ENCODE results near the gene LPIN1. TPM values are rescaled to one million over a fixed set of nuclear protein-coding genes. Genes with fewer than 3 reads are reported as not detected.
A peak's percentile ranks its signal among the peaks of the same experiment; 100 is the strongest.
"Not testable (repeated sequence)": the region's sequence is repeated elsewhere in the genome, so short reads cannot be mapped to it uniquely, and the experiment has no call there.

The LPIN1 gene
- total RNA-seq, 2 donors from 2014 or later: 86.7 to 99.8 TPM

DNA sequence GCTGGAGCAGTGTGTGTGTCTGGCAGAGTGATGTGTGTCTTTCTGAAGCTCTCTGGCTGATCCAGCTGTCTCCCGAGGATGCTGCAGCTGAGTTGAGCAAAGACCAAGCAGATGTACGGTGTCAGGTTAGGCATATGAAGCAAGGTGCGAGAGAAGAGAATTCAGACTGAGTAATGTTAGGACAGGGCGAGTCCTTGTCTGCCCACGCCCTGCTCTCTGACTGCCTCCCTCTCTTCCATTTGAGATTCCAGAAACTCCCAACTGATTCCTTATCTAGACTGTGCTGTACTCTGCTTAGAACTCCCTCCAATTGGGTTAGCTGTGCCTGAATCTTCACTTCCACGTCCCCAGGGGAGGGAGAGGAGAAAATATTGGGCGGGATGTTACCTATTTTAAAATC lies 25.7 kb upstream of the LPIN1 start:
- peaks cover 83% of the 10 kb centered on the region for H3K27me3 Mint-ChIP-seq
- peaks cover 9% of the 10 kb centered on the region for H3K4me1 Mint-ChIP-seq
- H3K36me3 Mint-ChIP-seq (ENCODE audit: low read depth): peaks cover 4% of the 10 kb centered on the region
- no peaks in the 10 kb centered on the region for H3K9me3 ChIP-seq (ENCODE audit: control insufficient read depth, low read length, poor library complexity, severe bottlenecking)
- no peak for DNase-seq
- H3K4me3 Mint-ChIP-seq: no peak overlapping the region
- no peak for ATAC-seq
- H3K27ac Mint-ChIP-seq: no peak overlapping the region

DNA sequence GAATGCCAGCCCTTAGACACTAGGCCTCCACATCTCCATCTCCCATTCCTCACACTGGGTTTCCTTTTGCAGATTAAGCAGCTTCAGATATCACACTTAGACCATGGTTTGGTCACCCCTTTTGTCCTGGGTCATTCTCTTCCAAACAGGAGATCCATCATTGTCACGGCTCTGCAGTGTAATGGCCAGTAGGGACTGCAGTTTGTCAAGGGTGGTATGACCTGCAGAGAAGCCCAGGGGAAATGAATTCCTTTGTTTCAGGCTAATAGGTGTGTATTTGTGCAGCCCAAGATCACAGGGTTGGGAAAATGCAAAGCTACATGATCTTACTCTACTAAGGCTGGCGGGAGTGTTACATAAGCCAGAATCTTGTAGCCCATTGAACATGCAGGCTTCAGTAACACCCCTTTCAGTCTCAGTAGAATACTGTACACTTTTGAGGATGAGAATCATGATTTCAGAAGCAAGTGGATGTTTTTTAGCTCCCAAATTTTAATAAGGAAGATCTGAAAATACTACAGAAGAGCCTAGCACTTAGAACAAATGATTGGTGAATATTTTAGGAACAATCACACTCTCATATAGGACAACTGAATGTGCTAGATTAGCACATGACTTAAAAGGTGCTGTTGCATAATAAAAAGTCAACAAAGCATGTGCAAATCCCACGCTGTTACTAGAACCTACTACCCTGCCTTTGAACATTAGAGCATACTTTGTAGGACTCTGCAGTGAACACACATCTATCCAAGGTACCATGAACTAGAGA lies 24.0 kb upstream of the LPIN1 start:
- no peak for DNase-seq
- H3K4me3 Mint-ChIP-seq: no peak overlapping the region
- H3K4me1 Mint-ChIP-seq: peaks cover 9% of the 10 kb centered on the region
- H3K27me3 Mint-ChIP-seq: peaks cover 85% of the 10 kb centered on the region
- H3K27ac Mint-ChIP-seq: no peak overlapping the region
- H3K36me3 Mint-ChIP-seq (ENCODE audit: low read depth): peaks cover 7% of the 10 kb centered on the region
- no peaks in the 10 kb centered on the region for H3K9me3 ChIP-seq (ENCODE audit: control insufficient read depth, low read length, poor library complexity, severe bottlenecking)
- ATAC-seq: no peak

DNA sequence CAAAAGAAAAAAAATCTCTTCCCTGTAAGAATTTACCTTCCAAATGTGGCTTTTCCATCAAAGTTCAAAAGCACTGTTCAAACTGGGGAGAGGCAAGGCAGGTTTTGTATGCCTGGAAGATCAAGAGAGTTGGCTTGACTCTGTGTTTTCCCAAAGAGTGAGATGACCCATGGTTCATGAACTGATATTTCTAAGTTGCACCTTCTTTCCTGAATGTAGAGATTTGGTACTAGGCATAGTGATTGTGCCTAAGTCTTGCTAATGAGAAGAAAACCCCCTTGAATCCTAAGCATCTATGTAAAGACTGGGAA lies 23.4 kb upstream of the LPIN1 start:
- no peak overlapping the region for H3K4me3 Mint-ChIP-seq
- DNase-seq (no peak), ATAC-seq (no peak)
- H3K27me3 Mint-ChIP-seq: peaks cover 86% of the 10 kb centered on the region
- H3K36me3 Mint-ChIP-seq (ENCODE audit: low read depth): peaks cover 7% of the 10 kb centered on the region
- no peak overlapping the region for H3K27ac Mint-ChIP-seq
- no peaks in the 10 kb centered on the region for H3K9me3 ChIP-seq (ENCODE audit: control insufficient read depth, low read length, poor library complexity, severe bottlenecking)
- H3K4me1 Mint-ChIP-seq: peaks cover 9% of the 10 kb centered on the region

DNA sequence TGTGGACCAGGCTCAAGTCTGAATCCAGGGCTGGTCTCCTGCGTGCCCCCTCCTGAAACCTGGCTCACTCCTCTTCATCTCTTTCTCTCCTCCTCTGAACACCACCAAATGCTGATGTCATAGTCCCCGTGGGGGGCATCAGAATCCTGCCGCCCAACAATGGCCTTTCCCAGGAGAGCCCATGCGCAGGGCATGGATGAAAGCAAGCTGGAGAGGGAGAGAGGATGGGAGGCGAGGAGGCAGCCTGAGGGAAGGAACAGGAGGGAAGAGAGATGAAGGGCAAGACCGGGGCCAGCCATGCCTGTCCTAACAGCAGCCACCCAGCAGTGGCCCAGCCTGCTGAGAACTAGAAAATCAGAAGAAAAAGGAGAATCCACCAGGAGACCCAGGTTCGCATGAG lies 22.3 kb upstream of the LPIN1 start:
- peaks cover 7% of the 10 kb centered on the region for H3K36me3 Mint-ChIP-seq (ENCODE audit: low read depth)
- DNase-seq (no peak), ATAC-seq (no peak)
- H3K9me3 ChIP-seq (ENCODE audit: control insufficient read depth, low read length, poor library complexity, severe bottlenecking): no peaks in the 10 kb centered on the region
- H3K27me3 Mint-ChIP-seq: peaks cover 75% of the 10 kb centered on the region
- no peak overlapping the region for H3K4me3 Mint-ChIP-seq
- H3K27ac Mint-ChIP-seq: no peak overlapping the region
- H3K4me1 Mint-ChIP-seq: peaks cover 9% of the 10 kb centered on the region

DNA sequence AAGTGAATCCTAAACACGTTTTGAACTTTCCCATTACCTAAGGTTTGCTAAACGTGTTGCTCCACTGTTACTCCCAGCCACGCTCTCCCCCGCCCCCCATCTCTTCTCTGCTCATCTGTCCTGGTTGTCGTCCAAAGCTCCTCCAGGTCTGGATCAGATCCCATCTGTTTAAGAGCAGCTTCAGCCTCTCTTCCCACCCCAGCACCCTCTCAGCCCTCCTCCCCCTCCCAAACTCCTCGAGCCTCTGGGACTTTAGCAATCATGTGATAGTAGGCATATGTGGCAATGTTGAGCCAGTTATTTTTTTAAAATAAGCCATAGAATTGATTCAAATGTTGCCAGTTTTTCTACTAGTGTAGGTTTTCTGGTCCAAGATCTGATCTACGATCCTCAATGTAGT lies 20.0 kb upstream of the LPIN1 start:
- no peak for ATAC-seq
- Mint-ChIP-seq H3K27me3 (peaks cover 63% of the 10 kb centered on the region), H3K36me3 (ENCODE audit: low read depth) (peaks cover 4% of the 10 kb centered on the region), H3K4me3 (no peak overlapping the region), H3K4me1 (peaks cover 5% of the 10 kb centered on the region), H3K27ac (no peak overlapping the region)
- H3K9me3 ChIP-seq (ENCODE audit: control insufficient read depth, low read length, poor library complexity, severe bottlenecking): no peaks in the 10 kb centered on the region
- no peak for DNase-seq

DNA sequence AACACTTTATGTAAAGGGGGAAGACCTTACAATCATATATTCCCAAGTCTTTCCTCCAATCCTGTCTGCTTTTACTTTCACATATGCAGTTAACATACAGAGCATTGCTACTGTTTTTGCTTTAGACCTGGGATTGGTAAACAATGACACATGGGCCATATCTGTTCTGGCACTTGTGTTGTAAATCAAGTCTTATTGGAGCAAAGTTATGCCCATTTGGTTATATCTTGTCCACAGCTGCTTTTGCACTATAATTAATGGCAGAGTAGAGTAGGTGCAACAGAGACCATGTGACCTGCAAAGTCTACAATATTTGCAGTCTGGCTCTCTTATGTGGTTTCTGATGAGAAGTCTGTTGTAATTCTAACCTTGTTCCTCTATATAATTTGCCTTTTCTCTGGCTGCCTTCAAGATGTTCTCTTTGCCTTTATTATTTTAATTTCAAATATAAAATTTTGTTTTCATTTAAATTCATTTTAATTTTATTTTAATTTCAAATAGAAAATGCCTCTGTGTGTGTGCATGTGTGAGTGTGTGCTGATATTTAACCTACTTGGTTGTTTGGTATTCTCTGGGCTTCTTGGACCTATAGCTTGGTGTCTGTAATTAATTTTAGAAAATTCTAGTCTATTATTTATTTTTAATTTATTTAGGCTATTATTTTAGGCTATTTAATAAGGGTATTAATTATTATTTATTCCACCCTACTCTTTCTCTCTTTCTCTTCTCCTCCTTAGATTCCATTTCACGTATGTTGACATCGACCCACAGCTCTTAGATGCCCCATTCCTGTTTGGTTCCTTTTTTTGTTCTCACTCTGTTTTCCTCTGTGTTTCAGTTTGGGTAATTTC lies 16.8 kb upstream of the LPIN1 start:
- Mint-ChIP-seq H3K4me1 (peaks cover 4% of the 10 kb centered on the region), H3K4me3 (no peak overlapping the region)
- ATAC-seq: no peak

DNA sequence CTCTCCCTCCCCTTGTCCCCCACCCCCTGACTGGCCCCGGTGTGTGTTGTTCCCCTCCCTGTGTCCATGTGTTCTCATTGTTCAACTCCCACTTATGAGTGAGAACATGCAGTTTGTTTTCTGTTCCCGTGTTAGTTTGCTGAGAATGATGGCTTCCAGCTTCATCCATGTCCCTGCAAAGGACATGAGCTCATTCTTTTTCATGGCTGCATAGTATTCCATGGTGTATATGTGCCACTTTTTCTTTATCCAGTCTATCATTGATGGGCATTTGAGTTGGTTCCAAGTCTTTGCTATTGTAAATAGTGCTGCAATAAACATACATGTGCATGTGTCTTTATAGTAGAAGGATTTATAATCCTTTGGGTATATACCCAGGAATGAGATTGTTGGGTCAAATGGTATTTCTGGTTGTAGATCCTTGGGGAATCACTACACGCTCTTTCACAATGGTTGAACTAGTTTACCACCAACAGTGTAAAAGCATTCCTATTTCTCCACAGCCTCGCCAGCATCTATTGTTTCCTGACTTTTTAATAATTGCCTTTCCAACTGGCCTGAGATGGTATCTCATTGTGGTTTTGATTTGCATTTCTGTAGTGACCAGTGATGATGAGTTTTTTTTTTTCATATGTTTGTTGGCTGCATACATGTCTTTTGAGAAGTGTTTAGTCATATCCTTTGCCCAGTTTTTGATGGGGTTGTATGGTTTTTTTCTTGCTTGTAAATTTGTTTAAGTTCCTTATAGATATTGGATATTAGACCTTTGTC lies 15.0 kb upstream of the LPIN1 start:
- peaks cover 60% of the 10 kb centered on the region for H3K27me3 Mint-ChIP-seq

More for the DNA sequence above, 16.8 kb upstream of the LPIN1 start:
- peaks cover 69% of the 10 kb centered on the region for H3K27me3 Mint-ChIP-seq
- H3K9me3 ChIP-seq (ENCODE audit: control insufficient read depth, low read length, poor library complexity, severe bottlenecking): no peaks in the 10 kb centered on the region
- peaks cover 2% of the 10 kb centered on the region for H3K36me3 Mint-ChIP-seq (ENCODE audit: low read depth)
- no peak for DNase-seq
- no peak overlapping the region for H3K27ac Mint-ChIP-seq

DNA sequence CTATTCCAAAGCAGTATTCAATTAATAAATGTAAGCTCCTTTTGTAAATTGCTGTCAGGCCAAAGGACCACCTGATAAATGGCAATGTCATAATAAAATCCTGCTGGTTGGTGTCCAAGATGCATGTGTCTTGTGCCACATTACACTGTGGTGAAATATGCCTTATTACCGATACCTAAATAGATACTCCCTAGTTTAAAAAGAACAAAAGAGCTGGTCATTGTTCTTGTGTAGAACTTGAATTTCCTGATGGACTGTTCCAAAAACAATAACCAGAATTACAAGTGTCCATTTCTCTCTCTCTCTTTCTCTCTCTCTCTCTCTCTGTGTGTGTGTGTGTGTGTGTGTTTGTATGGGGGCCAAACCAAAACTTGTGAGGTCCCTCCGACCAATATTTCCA lies 13.8 kb upstream of the LPIN1 start:
- Mint-ChIP-seq H3K4me1 (peaks cover 4% of the 10 kb centered on the region), H3K36me3 (ENCODE audit: low read depth) (no peaks in the 10 kb centered on the region), H3K27me3 (peaks cover 55% of the 10 kb centered on the region), H3K27ac (no peak overlapping the region), H3K4me3 (no peak overlapping the region)
- ATAC-seq (no peak), DNase-seq (no peak)
- no peaks in the 10 kb centered on the region for H3K9me3 ChIP-seq (ENCODE audit: control insufficient read depth, low read length, poor library complexity, severe bottlenecking)

More for the DNA sequence above, 15.0 kb upstream of the LPIN1 start:
- H3K4me1 Mint-ChIP-seq; H3K9me3 ChIP-seq (ENCODE audit: control insufficient read depth, low read length, poor library complexity, severe bottlenecking); ATAC-seq; H3K36me3 Mint-ChIP-seq (ENCODE audit: low read depth); DNase-seq; H3K27ac Mint-ChIP-seq; H3K4me3 Mint-ChIP-seq: not testable (repeated sequence)

DNA sequence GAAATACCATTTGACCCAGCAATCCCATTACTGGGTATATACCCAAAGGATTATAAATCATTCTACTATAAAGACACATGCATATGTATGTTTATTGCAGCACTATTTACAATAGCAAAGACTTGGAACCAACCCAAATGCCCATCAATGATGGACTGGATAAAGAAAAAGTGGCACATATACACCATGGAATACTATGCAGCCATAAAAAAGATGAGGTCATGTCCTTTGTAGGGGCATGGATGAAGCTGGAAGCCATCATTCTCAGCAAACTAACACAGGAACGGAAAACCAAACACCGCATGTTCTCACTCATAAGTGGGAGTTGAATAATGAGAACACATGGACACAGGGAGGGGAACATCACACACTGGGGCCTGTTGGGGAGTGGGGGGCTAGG lies 8.6 kb upstream of the LPIN1 start:
- H3K27me3 Mint-ChIP-seq: peaks cover 35% of the 10 kb centered on the region
- not testable (repeated sequence) for H3K36me3 Mint-ChIP-seq (ENCODE audit: low read depth); ATAC-seq; H3K27ac Mint-ChIP-seq; H3K4me1 Mint-ChIP-seq; H3K4me3 Mint-ChIP-seq; DNase-seq; H3K9me3 ChIP-seq (ENCODE audit: control insufficient read depth, low read length, poor library complexity, severe bottlenecking)

DNA sequence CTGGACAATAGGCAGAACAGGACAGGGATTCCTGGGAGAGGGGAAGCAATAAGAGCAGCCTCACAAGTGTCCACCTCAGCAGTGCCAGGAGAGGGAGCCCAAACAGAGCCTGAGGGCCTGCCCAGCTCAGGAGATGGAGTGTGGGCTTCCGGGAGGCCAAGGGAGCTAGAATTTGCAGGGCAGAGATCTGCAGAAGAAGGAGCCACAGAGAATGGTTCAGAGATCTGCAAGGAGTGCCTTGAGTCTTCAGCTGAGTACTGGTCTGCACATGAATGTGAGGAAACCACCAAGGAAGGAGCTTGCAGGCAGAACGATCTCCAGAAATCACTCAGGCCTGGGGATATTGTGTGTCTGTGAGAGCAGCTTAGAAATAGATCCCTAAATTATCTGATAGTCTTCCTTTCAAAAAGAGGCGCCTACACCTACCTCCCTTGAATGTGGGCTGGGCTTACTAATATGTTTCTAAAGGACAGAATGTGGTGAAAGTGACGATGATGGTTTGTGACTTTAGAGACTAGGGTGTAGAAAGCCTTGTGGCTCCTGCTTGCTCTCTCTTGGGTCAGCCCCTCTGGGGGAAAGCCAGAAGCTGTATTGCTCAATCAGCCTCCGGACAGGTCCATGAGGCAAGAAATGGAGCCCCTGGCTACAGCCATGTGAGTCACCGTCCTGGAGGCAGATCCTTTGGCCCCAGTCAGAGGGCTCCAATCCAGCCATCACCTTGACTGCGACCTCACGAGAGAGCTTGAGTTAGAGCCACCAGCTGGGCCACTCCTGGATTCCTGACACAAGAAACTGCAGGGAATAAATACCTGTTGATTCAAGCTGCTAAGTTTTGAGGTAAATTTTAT lies 7.6 kb upstream of the LPIN1 start:
- Mint-ChIP-seq H3K4me3 (no peak overlapping the region), H3K27me3 (peaks cover 26% of the 10 kb centered on the region)
- peak; percentile 66 for ATAC-seq

DNA sequence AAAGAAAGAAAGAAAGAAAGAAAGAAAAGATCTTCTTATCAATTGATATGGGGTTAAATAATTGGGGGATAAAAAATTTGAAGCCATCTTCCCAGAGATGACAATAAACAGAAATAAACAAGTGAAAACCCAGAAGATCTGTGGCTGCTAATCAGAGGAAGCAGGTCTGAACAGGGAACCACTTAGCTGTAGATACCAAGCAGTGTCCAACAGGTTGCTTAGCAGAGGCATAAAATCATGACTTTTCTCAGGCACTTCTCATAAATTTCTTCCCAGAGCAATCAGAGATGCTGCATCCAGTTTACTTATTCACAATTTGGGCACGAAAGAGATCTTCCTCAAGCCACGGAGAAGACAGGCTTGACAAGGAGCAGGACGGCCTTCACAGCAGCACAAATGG lies 5.7 kb upstream of the LPIN1 start:
- no peak overlapping the region for H3K4me3 Mint-ChIP-seq
- no peaks in the 10 kb centered on the region for H3K9me3 ChIP-seq (ENCODE audit: control insufficient read depth, low read length, poor library complexity, severe bottlenecking)
- H3K27me3 Mint-ChIP-seq: peaks cover 16% of the 10 kb centered on the region
- peak overlapping the region; percentile 11 for H3K27ac Mint-ChIP-seq
- DNase-seq: no peak
- no peak for ATAC-seq
- H3K4me1 Mint-ChIP-seq: peaks cover 26% of the 10 kb centered on the region
- no peaks in the 10 kb centered on the region for H3K36me3 Mint-ChIP-seq (ENCODE audit: low read depth)

More for the DNA sequence above, 7.6 kb upstream of the LPIN1 start:
- Mint-ChIP-seq H3K4me1 (peaks cover 13% of the 10 kb centered on the region), H3K36me3 (ENCODE audit: low read depth) (no peaks in the 10 kb centered on the region), H3K27ac (no peak overlapping the region)
- DNase-seq: no peak
- no peaks in the 10 kb centered on the region for H3K9me3 ChIP-seq (ENCODE audit: control insufficient read depth, low read length, poor library complexity, severe bottlenecking)

DNA sequence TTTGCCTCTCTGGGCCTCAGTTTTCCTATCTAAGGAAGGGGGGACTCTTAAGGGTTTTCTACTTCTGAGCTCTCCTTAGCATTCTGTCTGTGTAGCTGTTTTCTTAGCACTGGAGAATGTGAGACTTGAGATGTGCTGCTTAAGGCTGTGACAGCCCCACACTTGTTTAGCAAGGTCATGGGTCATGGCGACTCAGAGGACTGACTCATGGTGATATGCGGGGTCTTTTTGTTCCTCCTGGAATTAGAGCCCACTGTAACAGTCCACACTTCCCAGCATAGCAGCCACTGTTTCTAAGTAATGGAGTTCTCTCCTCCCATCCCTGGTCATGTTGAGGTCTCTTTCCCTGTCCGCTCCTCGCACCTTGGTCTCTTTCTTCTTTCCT lies 4.1 kb upstream of the LPIN1 start:
- no peak for ATAC-seq
- no peak overlapping the region for H3K4me3 Mint-ChIP-seq
- peaks cover 5% of the 10 kb centered on the region for H3K27me3 Mint-ChIP-seq
- DNase-seq: no peak
- no peaks in the 10 kb centered on the region for H3K36me3 Mint-ChIP-seq (ENCODE audit: low read depth)
- peak overlapping the region; percentile 37 for H3K27ac Mint-ChIP-seq
- H3K4me1 Mint-ChIP-seq: peaks cover 33% of the 10 kb centered on the region
- H3K9me3 ChIP-seq (ENCODE audit: control insufficient read depth, low read length, poor library complexity, severe bottlenecking): no peaks in the 10 kb centered on the region
